GM12891 (cell line): ENCODE results near the gene GPD1.

Experiments used
- POLR2A ChIP-seq: IDR thresholded peaks from 2 replicates; pipeline ENCODE4 v1.6.1; 2011; ENCODE audit warnings: low read depth, low read length, control low read depth
- POLR2AphosphoS5 ChIP-seq: IDR thresholded peaks from 2 replicates; pipeline ENCODE4 v1.6.1; 2011; ENCODE audit warnings: low read depth, low read length, control low read depth
- POU2F2 ChIP-seq: IDR thresholded peaks from 2 replicates; pipeline ENCODE4 v1.6.1; 2011; ENCODE audit warnings: low read depth, mild to moderate bottlenecking, control low read depth, low read length, moderate library complexity
- SPI1 ChIP-seq: IDR thresholded peaks from 2 replicates; pipeline ENCODE4 v1.6.1; 2011; ENCODE audit warnings: low read depth, low read length, control low read depth
- TAF1 ChIP-seq: IDR thresholded peaks from 2 replicates; pipeline ENCODE4 v1.6.1; 2011; ENCODE audit warnings: low read depth, low read length, control low read depth

DNA sequence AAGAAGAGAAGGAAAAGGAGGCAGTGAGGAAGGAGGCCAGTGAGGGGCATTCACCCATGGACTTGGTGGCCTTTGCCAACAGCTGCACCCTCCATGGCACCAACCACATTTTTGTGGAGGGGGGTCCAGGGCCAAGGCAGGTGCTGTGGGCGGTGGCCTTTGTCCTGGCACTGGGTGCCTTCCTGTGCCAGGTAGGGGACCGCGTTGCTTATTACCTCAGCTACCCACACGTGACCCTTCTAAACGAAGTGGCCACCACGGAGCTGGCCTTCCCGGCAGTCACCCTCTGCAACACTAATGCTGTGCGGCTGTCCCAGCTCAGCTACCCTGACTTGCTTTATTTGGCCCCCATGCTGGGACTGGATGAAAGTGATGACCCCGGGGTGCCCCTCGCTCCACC, 30.1 kb upstream of the GPD1 start:
- TF ChIP-seq POLR2AphosphoS5 (no peak), SPI1 (no peak), TAF1 (no peak), POU2F2 (no peak), POLR2A (no peak)
